K562 (cell line): Measurements from ENCODE around the gene SF3B4. TPM values are rescaled to one million over a fixed set of nuclear protein-coding genes. Genes with fewer than 3 reads are reported as not detected.

Experiments used
- ATAC-seq: fragments of 200-7000 bp; cut with Tn5 transposase; 3 replicates; pipeline ENCODE4 v1.9.1; 2020; ENCODE audit warnings: moderate library complexity
- BruUV-seq: library from RNA; stranded (reverse); fragments of 400-500 nt; replicated peaks from 2 replicates; lab custom pipeline; 2021; lab: Mats Ljungman, UMichigan
- CTCF ChIA-PET: fragments of 300-600 bp; formaldehyde crosslinking; extraction: SDS; loops from one replicate; lab custom pipeline; 2021; ENCODE audit warnings: low intra/inter-chr PET ratio; lab: Yijun Ruan, JAX
- POLR2A ChIA-PET: fragments of 300-600, 350-650 bp; sonication (Branson Sonifier 250); formaldehyde crosslinking; extraction: SDS; loops from one replicate; lab custom pipeline; 2021; ENCODE audit warnings: antibody characterized with exemption, inconsistent platforms; lab: Yijun Ruan, JAX
- DNase-seq, 4 experiments: peaks; one replicate each; pipeline versions ENCODE4 v3.0.0 to v3.0.0-alpha.2; 2011 to 2018; ENCODE audit warnings: low spot score in 3 of 4, mixed read lengths in 3 of 4; ENCODE audit errors: extremely low read depth in 1 of 4
- FAIRE-seq: peaks from 2 replicates; lab custom pipeline; 2011; peaks lifted over from hg19 to GRCh38; lab: Jason Lieb, UNC
- H2AFZ ChIP-seq: 2 replicates; pipeline ENCODE4 v1.6.0; 2011; ENCODE audit warnings: low read depth, low read length, control low read depth, inconsistent platforms
- H3K27ac ChIP-seq: fragments of 200-600 bp; 3 replicates; pipeline ENCODE4 v1.8.0; 2011; ENCODE audit warnings: low read depth, mild to moderate bottlenecking, control low read depth, inconsistent platforms, low read length, moderate library complexity, mixed read lengths; ENCODE audit errors: extremely low read depth
- H3K27me3 ChIP-seq, 2 experiments: fragments of 300-600 bp in 1 of 2; 2 replicates in 1 of 2; 3 replicates in 1 of 2; pipeline versions ENCODE4 v1.6.0 to v1.8.0; 2011; ENCODE audit warnings: inconsistent platforms in 2 of 2, low read length in 2 of 2, mild to moderate bottlenecking in 1 of 2, mixed read lengths in 1 of 2, moderate library complexity in 1 of 2; ENCODE audit not compliant: control insufficient read depth in 2 of 2, insufficient read depth in 2 of 2
- H3K36me3 ChIP-seq: fragments of 300-600 bp; 3 replicates; pipeline ENCODE4 v1.8.0; 2011; ENCODE audit warnings: mild to moderate bottlenecking, low read length, inconsistent platforms; ENCODE audit not compliant: control insufficient read depth, insufficient read depth
- H3K4me1 ChIP-seq, 2 experiments: fragments of 200-600 bp in 1 of 2; replicated peaks in 1 of 2; 2 replicates in 1 of 2; 3 replicates in 1 of 2; pipeline versions ENCODE4 v1.5.1 to v1.8.0; 2011; ENCODE audit warnings: inconsistent platforms in 2 of 2, low read length in 2 of 2, mild to moderate bottlenecking in 1 of 2, mixed read lengths in 1 of 2, moderate library complexity in 1 of 2; ENCODE audit not compliant: control insufficient read depth in 2 of 2, insufficient read depth in 2 of 2
- H3K4me2 ChIP-seq: 2 replicates; pipeline ENCODE4 v1.6.1; 2011; ENCODE audit warnings: low read length, control low read depth, inconsistent platforms, mixed read lengths; ENCODE audit not compliant: insufficient read depth
- H3K4me3 ChIP-seq: fragments of 200-600 bp; sonication (generic), shearing (Covaris generic); 2 replicates; pipeline ENCODE4 v1.5.1; 2016; ENCODE audit warnings: control low read depth, inconsistent platforms
- H3K79me2 ChIP-seq: fragments of 200-600 bp; 3 replicates; pipeline ENCODE4 v1.8.0; 2011; ENCODE audit warnings: low read length, inconsistent platforms; ENCODE audit not compliant: control insufficient read depth, insufficient read depth
- H3K9ac ChIP-seq, 2 experiments: 2 replicates each; pipeline versions ENCODE4 v1.6.0 to v1.6.1; 2011; ENCODE audit warnings: low read depth in 2 of 2, low read length in 2 of 2, control low read depth in 1 of 2, inconsistent platforms in 1 of 2, mild to moderate bottlenecking in 1 of 2, mixed read lengths in 1 of 2; ENCODE audit not compliant: insufficient read depth in 1 of 2
- H3K9me1 ChIP-seq: one replicate; pipeline ENCODE4 v1.6.0; 2011; ENCODE audit warnings: inconsistent platforms, mild to moderate bottlenecking, low read length, moderate library complexity; ENCODE audit not compliant: control insufficient read depth, insufficient read depth
- H3K9me3 ChIP-seq: replicated peaks from 2 replicates; pipeline ENCODE4 v1.5.1; 2011; ENCODE audit warnings: low read depth, low read length, inconsistent platforms; ENCODE audit not compliant: control insufficient read depth, insufficient read depth
- H4K20me1 ChIP-seq: replicated peaks from 2 replicates; pipeline ENCODE4 v1.6.1; 2011; ENCODE audit warnings: low read length, inconsistent platforms, mixed read lengths; ENCODE audit not compliant: control insufficient read depth, insufficient read depth
- CREB3L1 ChIP-seq: fragments of 450-650 bp; IDR thresholded peaks from 2 replicates; pipeline ENCODE4 v1.6.1; 2014; ENCODE audit warnings: low read depth, mild to moderate bottlenecking, moderate library complexity, borderline replicate concordance
- EHMT2 ChIP-seq: fragments of 450-650 bp; IDR thresholded peaks from 2 replicates; pipeline ENCODE4 v1.6.1; 2018; ENCODE audit warnings: antibody characterized with exemption
- FOXJ2 ChIP-seq: fragments of 200-800 bp; sonication (Bioruptor generic); IDR thresholded peaks from 2 replicates; pipeline ENCODE4 v1.6.1; 2016; ENCODE audit warnings: missing genetic modification characterization, missing compliant biosample characterization
- FOXP4 ChIP-seq: sonication (generic); formaldehyde crosslinking; IDR thresholded peaks from 2 replicates; pipeline ENCODE4 v1.8.0; 2022; ENCODE audit warnings: mild to moderate bottlenecking, missing genetic modification reagents, borderline replicate concordance
- HSF4 ChIP-seq: fragments of 250-450 bp; sonication (Bioruptor Pico); IDR thresholded peaks from 2 replicates; pipeline ENCODE4 v2.1.2; 2022; ENCODE audit warnings: mild to moderate bottlenecking, moderate library complexity, borderline replicate concordance
- ILK ChIP-seq: fragments of 450-650 bp; IDR thresholded peaks from 2 replicates; pipeline ENCODE4 v1.6.1; 2016; ENCODE audit warnings: missing genetic modification characterization, low read depth, mild to moderate bottlenecking, missing compliant biosample characterization, moderate library complexity, borderline replicate concordance
- NFIC ChIP-seq: fragments of 450-650 bp; IDR thresholded peaks from 2 replicates; pipeline ENCODE4 v1.6.1; 2017; ENCODE audit warnings: mild to moderate bottlenecking, inconsistent platforms
- RAD51 ChIP-seq: fragments of 450-650 bp; IDR thresholded peaks from 2 replicates; pipeline ENCODE4 v1.7.1; 2016; ENCODE audit warnings: low read depth, mild to moderate bottlenecking, borderline replicate concordance
- SMARCA5 ChIP-seq: fragments of 450-650 bp; IDR thresholded peaks from 2 replicates; pipeline ENCODE4 v1.6.1; 2016
- ZBTB5 ChIP-seq: fragments of 450-650 bp; IDR thresholded peaks from 2 replicates; pipeline ENCODE4 v1.6.1; 2017; ENCODE audit warnings: antibody characterized with exemption
- ZNF449 ChIP-seq: fragments of 250-450 bp; sonication (Bioruptor Pico); IDR thresholded peaks from 2 replicates; pipeline ENCODE4 v1.8.0; 2022; ENCODE audit warnings: moderate library complexity, mild to moderate bottlenecking, inconsistent platforms
- ZNF740 ChIP-seq, 3 experiments: fragments of 200-800 bp in 1 of 3; sonication (Bioruptor generic) in 1 of 3; sonication (generic) in 1 of 3; formaldehyde crosslinking in 1 of 3; IDR thresholded peaks; 2 replicates each; pipeline versions ENCODE4 v1.6.1 to v1.8.0; 2016 to 2022; ENCODE audit warnings: mild to moderate bottlenecking in 2 of 3, missing compliant biosample characterization in 2 of 3, missing genetic modification characterization in 2 of 3, missing genetic modification reagents in 1 of 3
- ZSCAN29 ChIP-seq: fragments of 450-650 bp; IDR thresholded peaks from 2 replicates; pipeline ENCODE4 v1.6.1; 2017
- WGBS: fragments of 100-300 bp; shearing (Covaris generic); methylation state at CpG from one replicate; pipeline ENCODE4 v1.1.6; 2016; ENCODE audit warnings: low coverage, mixed read lengths; ENCODE audit not compliant: insufficient coverage; ENCODE audit errors: missing lambda C conversion rate; 5-methylcytosine and 5-hydroxymethylcytosine counted together
- in situ Hi-C: fragments of 300-500 bp; cut with MboI; formaldehyde crosslinking; loops from 4 replicates; pipeline ENCODE4 v1.15.0; 2018; ENCODE audit warnings: inconsistent platforms, mixed read lengths
- intact Hi-C: fragments of 100-400 bp; cut with micrococcal nuclease; formaldehyde crosslinking; loops from 2 replicates; pipeline ENCODE4 v1.14.2; 2022
- polyA plus RNA-seq, 8 experiments: library from polyadenylated mRNA; depleted of rRNA in 4 of 8; stranded (reverse) in 5 of 8; unstranded in 3 of 8; fragments of >200 nt; fragmentation: Nextera tagmentation in 2 of 8; fragmentation: Illumina TruSeq in 1 of 8; extraction: Ambion mirVana in 2 of 8; extraction: Trizol in 1 of 8; gene quantifications; 2 replicates each; pipeline versions ENCODE4 v1.2.1 to v1.2.3, GENCODE V29; 2011 to 2014; ENCODE audit warnings: inconsistent platforms in 1 of 8, missing spikeins in 1 of 8
- total RNA-seq, 7 experiments: library from RNA; depleted of rRNA in 6 of 7; stranded (reverse); fragments of >200 nt in 6 of 7; fragmentation: Illumina TruSeq in 2 of 7; extraction: Trizol in 2 of 7; gene quantifications; 2 replicates each; pipeline versions ENCODE4 v1.2.1 to v1.2.3, GENCODE V29; 2011 to 2021; ENCODE audit warnings: low replicate concordance in 1 of 7

SF3B4 gene
- total and polyA plus RNA-seq, 9 of the 15 experiments (the other 6 are each of a cell fraction or from before 2014, with no cell fraction given): 3.0 to 88.0 (median 26.1) TPM

- Histone ChIP-seq H4K20me1 (peaks cover 19% of the 10 kb centered on the region), H3K9ac (peak overlapping the region; percentile 86 to 95; a peak in 3 of 4 replicates), H3K36me3 (peaks cover 5% of the 10 kb centered on the region; the same call in 1 of the 3 replicates), H2AFZ (peak overlapping the region; percentile 95), H3K4me1 (peaks cover 8 to 17% of the 10 kb centered on the region in 2 experiments), H3K4me2 (peak overlapping the region; percentile 99), H3K79me2 (peaks cover 27% of the 10 kb centered on the region), H3K27me3 (no peaks in the 10 kb centered on the region), H3K27ac (peak overlapping the region; percentile 98), H3K9me1 (no peaks in the 10 kb centered on the region), H3K9me3 (no peaks in the 10 kb centered on the region), H3K4me3 (peak overlapping the region; percentile 64)
- DNase-seq (peak in 1 of 4 experiments; percentile 50), ATAC-seq (no peak), FAIRE-seq (no peak)
- ChIA-PET POLR2A (interaction anchor here (0.7 to 5.9 kb wide), 19 partner anchors 8 to 411 kb away, joined by 3 to 71 read pairs (median 19); partner anchors contain the start of genes MTMR11, OTUD7B, SF3B4 and VPS45), CTCF (interaction anchor here (1.3 to 1.9 kb wide), 2 partner anchors 53 to 298 kb away, joined by 4 to 8 read pairs; no protein-coding TSS in a partner anchor)
- in situ Hi-C loops (loop anchor here (5.0 kb wide), 1 partner anchor 47 kb away; a partner anchor contains a TSS), intact Hi-C loops (loop anchor here (1.0 to 2.0 kb wide), 3 partner anchors 38 to 162 kb away; partner anchors contain the start of gene SF3B4)
- WGBS: 0% methylated on average over 6 of the region's 6 CpGs
- no TSS peak for BruUV-seq
- TF ChIP-seq FOXP4 (CRISPR knock-in tag): 0 out of 2 replicates have a peak, but pooled peaks have one; percentile 47
- TF ChIP-seq SMARCA5: 0 out of 2 replicates have a peak, but pooled peaks have one; percentile 5
- no peak for TF ChIP-seq RAD51
- TF ChIP-seq ZNF740 (CRISPR knock-in tag; IDR thresholded peaks at IDR 0.05): no peak
- no peak for TF ChIP-seq ZNF740 (tag; IDR thresholded peaks at IDR 0.05)
- TF ChIP-seq HSF4: no peak
- no peak for TF ChIP-seq CREB3L1
- TF ChIP-seq ZNF449 (CRISPR knock-in tag): no peak
- TF ChIP-seq NFIC: peak; percentile 78
- peak; percentile 68; the same call in 1 of the 2 replicates for TF ChIP-seq FOXJ2 (tag)
- TF ChIP-seq ZSCAN29: 0 out of 2 replicates have a peak, but pooled peaks have one; percentile 18
- TF ChIP-seq ILK: peak; percentile 47; the same call in 1 of the 2 replicates
- 0 out of 2 replicates have a peak, but pooled peaks have one; percentile 2 for TF ChIP-seq EHMT2
- peak; percentile 28; the same call in 1 of the 2 replicates for TF ChIP-seq ZBTB5
These were observed 38.7 kb downstream of the SF3B4 start for GRCh38 chr1:149888999-149889289.
